HT1080 (cell line): Measurements from ENCODE around the gene NECTIN4. TPM values are rescaled to one million over a fixed set of nuclear protein-coding genes. Genes with fewer than 3 reads are reported as not detected.
A peak's percentile ranks its signal among the peaks of the same experiment; 100 is the strongest.
"Not testable (repeated sequence)": the region's sequence is repeated elsewhere in the genome, so short reads cannot be mapped to it uniquely, and the experiment has no call there.

Experiments used
- DNase-seq: peaks from one replicate; pipeline ENCODE4 v3.0.0-alpha.2; 2015; ENCODE audit warnings: low read depth
- polyA plus RNA-seq, 2 experiments: library from polyadenylated mRNA; depleted of rRNA; stranded (reverse); fragments of >200 nt; gene quantifications; 2 replicates each; pipeline ENCODE4 v1.2.3, GENCODE V29; 2015
- total RNA-seq: library from RNA; depleted of rRNA; stranded (reverse); fragments of >200 nt; shearing (Covaris generic); gene quantifications from 2 replicates; pipeline ENCODE4 v1.2.3, GENCODE V29; 2014; rRNA removed

The NECTIN4 gene
- 1.4 and 1.9 TPM in 2 replicates for total RNA-seq
- polyA plus RNA-seq (2015; cell fraction: cytosol; rRNA removed) = 30.9 and 38.7 TPM in 2 replicates
- polyA plus RNA-seq (2015; cell fraction: nucleus; rRNA removed) = 25.6 and 26.0 TPM in 2 replicates

DNA sequence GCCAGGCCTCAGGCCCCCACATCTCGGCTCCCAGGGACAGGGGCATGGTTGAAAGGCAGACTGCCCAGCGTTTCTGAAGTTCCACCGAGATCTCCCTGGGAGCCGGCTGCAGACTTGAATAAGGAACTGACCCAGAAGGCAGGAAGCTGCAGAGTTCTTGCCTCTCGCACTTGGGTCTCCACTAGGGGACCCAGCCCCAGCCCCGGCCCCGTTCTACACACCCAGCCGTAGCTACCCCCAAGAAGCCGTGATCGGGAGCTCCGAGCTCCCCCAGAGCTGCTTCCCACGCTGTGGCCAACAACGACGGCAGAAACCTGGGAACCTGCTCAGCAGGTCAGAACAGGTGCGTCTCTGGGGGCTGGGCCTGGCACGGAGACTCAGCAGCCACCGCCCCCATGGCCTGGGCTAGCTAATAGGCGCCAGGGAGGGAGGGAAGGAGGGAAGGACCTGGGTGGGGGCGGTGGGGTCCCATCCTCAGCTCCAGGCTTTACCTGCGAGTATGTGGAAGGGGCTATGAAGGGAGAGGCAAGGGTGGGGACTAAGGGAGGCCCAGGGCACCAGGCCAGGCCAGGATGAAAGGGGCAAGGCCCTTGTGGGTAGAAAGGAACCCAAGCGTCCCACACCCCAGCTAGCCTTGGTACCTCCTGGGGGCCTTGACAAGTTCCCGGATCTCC is at the start of gene NECTIN4:
Gene NECTIN4, minus strand, starts transcription at position 308 of the 674 bp plus-strand sequence. Its CDS starts 262 bp downstream, at position 46.
- no peak for DNase-seq

DNA sequence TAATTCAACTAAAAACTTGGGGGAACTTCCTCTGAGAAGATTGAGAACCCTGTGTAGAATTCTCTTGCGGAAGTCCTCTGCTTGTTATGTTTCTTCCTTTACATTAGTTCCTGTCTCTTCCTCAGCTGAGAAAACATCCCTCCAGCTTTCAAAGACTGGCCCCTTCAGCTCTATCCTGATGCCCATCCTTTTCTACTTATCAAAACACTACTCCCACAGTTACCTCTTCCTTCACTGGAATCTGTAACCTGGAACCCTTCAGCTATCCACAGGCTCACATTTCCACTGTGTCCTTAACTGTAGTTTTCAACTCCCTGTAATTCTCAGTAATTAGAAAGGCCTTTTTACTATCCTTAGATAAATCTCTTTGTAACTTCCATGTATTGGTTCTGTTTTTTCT is 49.1 kb upstream of the NECTIN4 start:
- DNase-seq = no peak

DNA sequence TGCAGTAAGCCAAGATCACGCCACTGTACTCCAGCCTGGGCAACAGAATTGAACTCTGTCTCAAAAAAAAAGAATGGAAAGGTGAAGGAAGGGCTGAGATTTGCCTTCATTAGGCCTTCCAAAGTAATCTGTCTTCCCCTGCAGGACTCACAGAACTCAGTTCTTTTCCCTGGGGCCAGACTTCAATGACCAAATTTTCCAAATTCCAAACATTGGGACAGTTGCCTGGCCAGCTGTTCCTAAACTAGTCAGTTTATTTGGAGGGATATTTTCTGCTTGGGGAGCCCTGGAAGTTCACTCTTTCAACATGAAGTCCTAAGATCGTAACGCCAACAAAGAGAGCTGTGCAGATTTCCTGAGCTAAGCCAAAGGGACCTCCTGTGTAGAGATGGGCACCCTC is 48.5 kb upstream of the NECTIN4 start:
- no peak for DNase-seq

DNA sequence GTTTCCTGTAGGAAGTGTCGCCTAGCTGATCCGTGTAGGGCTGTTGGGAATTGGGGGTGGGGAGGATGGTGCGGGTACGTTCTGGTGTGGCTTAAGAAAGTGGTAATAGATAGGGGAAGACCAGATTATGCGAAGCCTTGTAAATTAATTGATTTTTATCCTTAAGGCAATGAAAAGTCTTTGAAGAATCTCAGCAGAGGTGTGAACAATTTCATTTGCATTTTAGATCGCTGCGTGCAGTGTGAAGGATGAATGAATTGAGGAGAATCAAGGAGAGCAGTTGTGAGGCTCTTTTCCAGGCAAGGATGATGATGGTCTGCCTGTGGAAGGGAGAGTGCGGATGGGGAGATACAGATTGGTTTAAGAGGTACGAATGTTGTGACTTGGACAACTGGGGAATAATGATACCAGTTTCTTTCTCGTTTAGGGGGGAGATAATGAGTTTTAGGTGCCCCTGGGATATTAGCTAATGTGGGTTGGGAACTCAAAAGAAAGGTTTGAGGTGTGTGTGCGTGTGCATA is 43.9 kb upstream of the NECTIN4 start:
- DNase-seq = no peak

DNA sequence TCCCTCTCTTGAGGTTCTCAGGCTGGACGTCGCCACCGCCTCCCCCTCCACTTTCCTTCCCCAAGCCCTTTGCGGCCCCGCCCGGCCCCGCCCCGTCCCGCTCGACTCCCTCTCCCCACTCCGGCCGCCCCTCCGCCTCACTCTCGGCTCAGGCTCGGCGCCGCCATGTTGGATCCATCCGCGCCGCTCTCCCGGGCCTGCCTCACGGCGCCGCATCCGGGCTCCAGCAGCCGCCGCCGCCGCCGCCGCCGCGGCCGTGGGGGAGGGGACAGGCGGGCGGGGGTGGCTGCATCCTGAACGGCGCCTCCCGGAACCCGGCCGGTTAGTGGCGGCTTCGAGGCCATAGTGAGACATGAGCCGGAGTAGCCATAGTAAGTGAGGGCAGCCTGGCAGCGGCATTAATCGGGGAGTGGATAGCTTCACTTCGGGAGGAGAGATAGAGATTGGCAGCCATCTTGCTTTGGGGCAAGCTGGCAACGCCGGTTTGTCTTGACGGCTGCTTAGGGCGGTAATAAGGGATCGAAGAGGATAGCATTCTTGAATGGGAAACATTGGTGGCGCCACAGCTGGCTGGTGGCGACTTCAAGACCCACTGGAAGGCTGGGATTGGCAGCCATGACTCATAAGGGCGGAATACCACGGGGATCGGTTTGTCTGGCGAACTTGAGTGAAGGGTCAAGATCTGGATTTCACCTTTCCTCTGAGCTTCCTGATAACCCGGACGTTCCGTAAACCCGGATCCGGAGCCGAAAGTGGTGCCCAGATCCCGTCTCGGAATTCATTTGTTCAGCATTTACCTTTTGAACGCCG is 43.3 kb upstream of the NECTIN4 start, which contains the start of gene DEDD:
Gene DEDD, minus strand, starts transcription at position 258 of the 810 bp plus-strand sequence. CDS start 8,205 bp downstream, outside the sequence.
- DNase-seq = peak; percentile 99

DNA sequence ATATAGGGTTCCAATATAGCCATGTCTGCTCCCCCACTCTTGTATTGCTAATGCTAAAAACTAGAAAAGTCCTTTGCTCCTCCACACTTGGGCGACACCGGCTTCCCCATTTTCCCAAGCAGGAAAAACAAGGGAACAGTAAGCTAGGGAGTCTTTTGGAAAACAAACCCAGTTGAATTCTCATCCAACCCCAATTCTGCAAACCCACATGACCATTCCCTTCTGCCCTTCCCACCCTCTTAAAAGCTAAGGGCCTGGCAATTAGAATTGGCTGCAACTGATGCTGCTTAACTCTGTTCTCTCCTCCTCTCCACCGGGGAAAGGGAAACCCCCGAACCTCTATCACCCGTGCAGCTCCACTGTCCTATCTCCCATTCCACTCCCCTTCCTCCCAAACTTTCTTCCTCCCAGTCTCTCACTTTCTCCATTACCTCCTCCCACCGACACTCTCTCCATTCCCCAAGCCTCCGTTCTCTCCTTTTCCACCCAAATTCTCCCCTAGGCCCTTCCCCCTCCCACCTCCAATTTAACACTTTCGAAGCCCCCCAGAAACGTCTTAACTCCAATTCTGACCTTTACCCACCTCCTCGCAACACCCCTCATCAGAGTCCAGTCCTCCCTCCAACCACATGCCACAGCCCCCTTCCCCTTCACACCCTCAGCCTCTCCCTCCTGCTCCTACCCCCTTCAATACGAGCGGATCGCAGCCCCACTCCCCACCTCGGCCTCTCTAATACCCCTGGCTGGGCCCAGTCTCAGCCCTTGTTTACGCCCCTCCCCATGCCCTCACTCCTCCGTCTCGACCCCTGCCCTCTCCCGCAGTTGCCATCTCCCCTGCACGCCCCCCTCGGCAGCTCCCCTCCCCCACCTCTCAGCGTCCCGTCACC is 42.4 kb upstream of the NECTIN4 start:
- peak; percentile 6 for DNase-seq

DNA sequence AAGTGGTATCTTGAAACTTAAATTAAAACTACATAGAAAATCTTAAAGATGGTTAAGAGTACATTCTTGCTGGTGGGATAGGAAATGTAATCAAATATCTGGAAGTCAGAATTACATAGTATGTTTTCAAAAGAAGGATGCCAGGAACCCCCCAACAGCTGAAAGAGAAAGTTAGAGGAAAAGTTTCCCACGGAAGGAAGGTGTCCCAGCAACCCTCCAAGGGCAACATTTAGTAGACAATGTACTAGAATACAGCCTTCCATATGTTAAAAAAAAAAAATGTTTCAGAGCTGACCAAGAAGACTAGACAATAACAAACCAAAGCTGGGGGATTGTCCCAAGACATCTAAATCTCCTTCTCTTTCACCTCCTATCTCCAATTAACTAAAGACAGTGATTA is 40.9 kb upstream of the NECTIN4 start:
- DNase-seq = no peak

DNA sequence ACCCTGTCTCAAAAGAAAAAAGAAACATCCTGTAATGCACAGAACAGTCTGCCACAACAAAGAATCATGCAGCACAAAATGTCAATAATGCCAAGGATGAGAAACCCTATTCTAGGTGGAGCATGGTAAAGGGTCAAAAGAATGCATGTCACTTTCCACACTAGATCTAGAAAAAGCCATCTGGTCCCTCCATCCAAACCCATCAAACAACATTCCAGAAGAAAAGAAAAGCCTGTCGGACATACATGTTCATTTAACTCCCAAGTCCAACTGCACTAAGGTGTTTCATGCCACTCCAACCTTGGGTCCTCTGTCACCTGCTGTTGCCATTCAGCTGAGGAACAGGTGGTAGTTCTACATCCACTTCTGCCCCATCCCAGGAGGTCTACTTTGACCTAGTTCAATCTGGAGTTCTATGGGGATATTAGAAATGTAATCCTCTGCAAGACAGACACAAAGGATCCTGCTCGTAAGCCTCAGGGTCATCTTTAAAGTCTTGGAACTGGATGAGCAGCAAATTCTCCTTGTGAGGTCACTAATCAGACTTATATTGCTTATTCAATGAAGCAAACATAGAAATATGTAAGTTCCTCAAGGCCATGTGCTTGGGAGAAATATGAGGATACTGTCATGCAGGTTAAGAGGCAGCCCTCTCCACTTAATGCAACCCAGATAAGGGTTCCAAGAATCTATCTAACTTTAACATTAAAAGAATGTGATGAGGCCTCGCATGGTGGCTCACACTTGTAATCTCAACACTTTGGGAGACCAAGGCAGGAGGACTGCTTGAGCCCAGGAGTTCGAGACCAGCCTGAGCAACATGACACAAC is 39.4 kb upstream of the NECTIN4 start:
- DNase-seq = no peak

DNA sequence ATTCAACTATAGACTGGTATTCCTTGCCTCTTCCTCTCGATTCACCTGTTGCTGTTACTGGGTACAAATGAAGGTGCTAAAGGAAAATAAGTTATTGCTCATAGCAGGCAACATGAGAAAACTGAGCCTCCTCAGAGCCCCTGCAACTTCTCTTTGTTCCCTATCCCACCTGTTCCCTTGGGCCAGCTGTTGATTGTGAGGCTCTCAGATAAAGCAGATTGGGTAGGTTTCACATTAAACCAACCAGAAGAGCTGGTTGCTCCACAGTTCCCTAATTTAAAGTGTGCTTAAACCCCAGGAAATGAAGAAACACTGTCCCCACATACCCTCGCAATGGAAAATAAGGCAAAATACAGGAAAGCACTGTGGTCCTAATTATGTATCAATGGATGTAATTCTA is 38.3 kb upstream of the NECTIN4 start:
- no peak for DNase-seq

DNA sequence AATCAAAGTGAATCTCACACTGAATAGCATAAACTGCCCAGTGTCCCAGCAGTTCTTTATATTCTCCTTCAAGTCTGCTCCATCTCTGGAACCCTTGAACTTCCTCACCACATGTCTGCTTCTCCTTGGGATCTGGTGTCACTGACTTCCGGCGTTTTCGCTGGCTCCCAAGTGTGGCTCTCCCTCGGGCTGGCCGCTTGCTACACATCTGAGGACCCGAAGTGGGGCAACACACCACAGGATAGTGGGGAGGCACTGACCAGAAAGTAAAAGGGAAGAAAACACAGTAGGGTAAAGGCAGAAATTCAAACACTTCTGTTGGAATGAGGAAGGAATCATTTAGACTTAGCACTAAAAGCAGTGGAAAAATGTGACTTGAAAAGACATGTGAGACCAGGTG is 33.6 kb upstream of the NECTIN4 start:
- no peak for DNase-seq

DNA sequence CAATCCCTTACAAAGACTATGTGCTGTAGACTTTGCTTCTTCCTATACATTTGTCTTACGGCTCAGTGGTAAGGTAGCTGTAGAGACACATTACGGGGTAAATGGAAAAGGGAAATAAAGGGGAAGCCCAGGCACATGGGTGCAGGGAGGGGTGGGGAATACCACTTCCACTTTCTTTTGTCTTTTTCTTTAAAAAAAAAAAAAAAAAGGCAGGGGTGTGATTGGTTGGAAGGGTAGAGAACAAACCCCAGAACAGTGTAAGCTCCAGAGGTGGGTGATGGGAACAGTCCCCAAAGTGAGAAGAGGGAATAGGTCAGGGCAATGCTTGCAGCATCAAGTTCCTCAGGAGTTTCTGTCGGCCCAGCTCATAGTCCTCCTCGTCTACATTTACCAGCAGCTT is 32.5 kb upstream of the NECTIN4 start:
- no peak for DNase-seq

DNA sequence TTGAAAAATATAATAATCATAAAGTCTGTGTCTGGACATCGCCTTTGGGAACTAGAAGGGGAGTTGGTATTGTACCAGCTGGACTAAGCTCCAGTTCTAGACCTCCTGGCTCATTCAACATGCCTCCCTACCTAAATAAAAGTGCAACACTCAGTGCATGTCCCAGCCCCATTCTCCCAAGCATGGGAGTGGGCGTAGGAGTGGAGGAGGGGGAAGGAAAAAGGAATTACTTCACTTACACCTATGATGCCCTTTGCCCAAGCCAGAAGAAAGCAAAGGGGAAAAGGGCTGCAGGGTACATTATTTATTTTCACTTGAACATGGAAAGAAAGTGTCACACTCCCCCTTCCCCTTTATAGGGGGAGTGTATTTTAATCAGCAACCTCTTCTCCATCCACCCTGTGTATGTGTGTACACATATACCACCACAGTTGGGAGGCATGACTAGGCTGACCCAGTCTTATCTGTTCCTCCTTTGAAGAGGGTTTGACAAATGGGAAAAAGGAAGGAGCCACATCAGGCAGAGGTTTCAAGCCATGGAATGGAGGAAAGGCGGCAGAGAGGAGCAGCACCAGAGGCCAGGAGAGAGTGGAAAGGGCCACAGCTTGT is 31.8 kb upstream of the NECTIN4 start:
- no peak for DNase-seq

DNA sequence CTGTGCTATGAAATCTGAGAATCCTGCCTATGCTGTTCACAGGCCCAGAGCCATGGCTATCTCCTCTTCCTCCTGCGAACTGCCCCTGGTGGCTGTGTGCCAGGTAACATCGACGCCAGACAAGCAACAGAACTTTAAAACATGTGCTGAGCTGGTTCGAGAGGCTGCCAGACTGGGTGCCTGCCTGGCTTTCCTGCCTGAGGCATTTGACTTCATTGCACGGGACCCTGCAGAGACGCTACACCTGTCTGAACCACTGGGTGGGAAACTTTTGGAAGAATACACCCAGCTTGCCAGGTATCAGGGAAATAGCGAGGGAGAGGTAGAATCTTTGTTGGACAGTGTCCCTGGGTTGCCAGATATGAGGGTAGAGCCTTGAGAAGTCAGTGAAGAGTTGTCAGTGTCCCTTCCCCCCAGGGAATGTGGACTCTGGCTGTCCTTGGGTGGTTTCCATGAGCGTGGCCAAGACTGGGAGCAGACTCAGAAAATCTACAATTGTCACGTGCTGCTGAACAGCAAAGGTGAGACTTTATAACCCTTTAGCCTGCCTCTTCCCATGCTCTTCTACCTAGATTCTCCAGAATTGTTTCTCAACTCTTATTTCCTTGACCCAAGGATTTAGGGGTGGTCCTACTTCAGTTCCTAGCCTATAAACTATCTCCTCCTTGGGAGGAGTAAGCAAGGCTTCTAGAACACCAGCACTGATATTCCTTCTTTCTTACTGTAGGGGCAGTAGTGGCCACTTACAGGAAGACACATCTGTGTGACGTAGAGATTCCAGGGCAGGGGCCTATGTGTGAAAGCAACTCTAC is 29.9 kb upstream of the NECTIN4 start:
- DNase-seq = peak; percentile 66

DNA sequence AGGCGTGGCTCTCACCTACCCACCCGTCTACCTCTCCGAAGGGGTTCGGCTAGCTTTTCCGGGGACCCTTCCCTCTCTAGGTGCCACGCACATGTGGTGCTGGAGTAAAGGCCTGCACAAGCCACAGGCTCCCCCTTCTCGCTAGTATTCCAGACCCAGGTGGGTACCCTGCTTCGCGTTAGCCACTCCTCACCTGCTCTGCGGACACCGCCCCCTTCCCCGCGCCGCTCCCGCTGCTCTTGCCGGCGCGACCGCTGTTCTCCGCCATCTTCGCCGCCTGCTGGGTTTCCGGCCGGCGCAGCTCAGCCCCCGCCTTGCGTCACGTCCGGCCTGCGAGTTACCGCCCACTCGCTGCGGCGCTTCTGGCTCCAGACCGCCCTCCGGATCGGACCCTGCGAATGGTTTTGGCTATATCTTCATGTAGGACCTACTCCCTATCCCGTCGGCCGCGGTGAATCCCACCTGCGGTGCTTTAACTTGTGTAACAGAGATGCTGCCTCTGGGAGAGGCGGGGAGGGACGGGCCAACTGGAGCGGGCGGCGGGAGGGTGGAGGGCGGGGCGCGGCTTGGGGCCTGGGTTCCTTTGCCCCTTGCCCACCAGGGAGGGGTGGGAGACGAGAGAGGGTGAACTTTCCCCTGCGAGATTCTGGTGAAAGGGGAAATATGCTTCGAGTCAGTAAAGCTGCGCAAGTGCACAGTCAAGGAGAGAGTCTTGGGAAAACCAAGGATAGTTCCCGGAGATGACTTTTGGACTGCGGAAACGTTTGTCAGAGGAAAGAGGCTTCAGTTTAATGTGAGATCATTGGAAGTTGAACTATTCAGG is 28.6 kb upstream of the NECTIN4 start, which contains the start of the genes NIT1 and PFDN2:
Gene NIT1, plus strand, starts transcription at position 347 of the 823 bp plus-strand sequence. Its CDS starts 72 bp downstream, at position 419.
Gene PFDN2, minus strand, starts transcription at position 279 of the 823 bp plus-strand sequence. Its CDS starts 11 bp downstream, at position 268.
- DNase-seq = peak; percentile 84

DNA sequence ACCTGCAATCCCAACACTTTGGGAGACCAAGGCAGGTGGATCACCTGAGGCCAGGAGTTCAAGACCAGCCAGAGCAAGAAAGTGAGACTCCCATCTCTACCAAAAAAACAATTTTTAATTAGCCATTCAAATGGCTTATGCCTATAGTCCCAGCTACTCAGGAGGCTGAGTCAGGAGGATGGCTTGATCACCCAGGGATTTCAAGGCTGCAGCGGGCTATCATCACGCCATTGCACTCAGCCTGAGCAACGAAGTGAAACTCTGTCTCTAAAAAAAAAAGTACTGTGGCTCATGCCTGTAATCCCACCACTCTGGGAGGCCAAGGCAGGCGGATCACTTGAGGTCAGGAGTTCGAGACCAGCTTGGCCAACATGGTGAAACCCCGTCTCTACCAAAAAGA is 26.6 kb upstream of the NECTIN4 start:
- DNase-seq = not testable (repeated sequence)

DNA sequence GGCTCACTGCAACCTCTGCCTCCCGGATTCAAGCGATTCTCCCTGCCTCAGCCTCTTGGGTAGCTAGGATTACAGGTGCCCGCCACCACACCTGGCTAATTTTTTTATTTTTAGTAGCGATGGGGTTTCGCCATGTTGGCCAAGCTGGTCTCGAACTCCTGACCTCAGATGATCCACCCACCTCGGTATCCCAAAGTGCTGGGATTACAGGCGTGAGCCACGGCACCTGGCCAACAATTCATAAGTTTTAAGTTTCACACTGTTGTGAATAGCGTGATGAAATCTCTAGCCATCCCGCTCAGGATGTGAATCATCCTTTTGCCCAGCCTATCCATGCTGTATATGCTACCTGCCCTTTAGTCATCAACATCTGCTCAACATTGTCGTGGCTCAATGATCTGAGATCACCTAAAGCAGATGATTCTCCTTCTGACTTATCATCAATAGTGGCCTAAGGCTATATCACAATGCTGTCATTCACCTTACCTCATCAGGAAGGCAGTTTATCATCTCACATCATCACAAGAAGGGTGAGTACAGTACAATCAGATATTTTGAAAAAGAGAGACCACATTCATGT is 25.9 kb upstream of the NECTIN4 start:
- DNase-seq = peak; percentile 96

DNA sequence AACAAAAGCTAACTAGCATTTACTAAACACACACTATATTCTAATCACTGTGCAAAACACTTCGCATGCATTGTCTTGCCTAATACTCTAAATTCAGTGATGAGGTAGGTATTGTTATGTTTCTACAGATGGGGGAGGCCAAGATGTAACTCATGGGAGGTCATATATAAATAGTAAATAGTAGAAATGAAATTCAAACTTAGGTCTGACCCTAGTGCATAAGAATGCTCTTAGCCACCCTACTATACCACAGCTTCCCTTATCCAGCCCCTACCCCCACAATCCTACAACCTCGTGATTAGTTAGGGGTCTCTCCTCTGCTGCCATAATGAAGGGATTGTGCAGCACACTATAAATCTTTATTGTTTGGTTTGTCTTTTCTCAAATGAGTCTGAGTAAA is 25.2 kb upstream of the NECTIN4 start:
- no peak for DNase-seq
